Thyroid gland (tissue), 4 donors: Measurements from ENCODE around the gene CLNS1A. TPM values are rescaled to one million over a fixed set of nuclear protein-coding genes. Genes with fewer than 3 reads are reported as not detected.

Experiments
- DNase-seq, 2 donors: peaks; one replicate each; pipeline ENCODE4 v3.0.0-alpha.2; 2019
- H3K27ac ChIP-seq, 3 donors: fragments of 200-600 bp; sonication (generic); 1 replicate in 2 of 3; 2 replicates in 1 of 3; pipeline ENCODE4 v1.5.1; 2016 to 2019; ENCODE audit warnings: mild to moderate bottlenecking in 1 of 3, moderate library complexity in 1 of 3
- H3K27me3 ChIP-seq: fragments of 200-600 bp; sonication (generic); one replicate; pipeline ENCODE4 v1.5.1; 2019
- H3K36me3 ChIP-seq, 2 donors: fragments of 200-600 bp; sonication (generic); one replicate each; pipeline ENCODE4 v1.5.1; 2016 to 2019
- H3K4me1 ChIP-seq, 2 donors: fragments of 200-600 bp; sonication (generic); one replicate each; pipeline ENCODE4 v1.5.1; 2017 to 2019
- H3K4me3 ChIP-seq, 3 donors: fragments of 200-600 bp; sonication (generic); replicated peaks in 1 of 3; 1 replicate in 2 of 3; 2 replicates in 1 of 3; pipeline ENCODE4 v1.5.1; 2016; ENCODE audit warnings: mild to moderate bottlenecking in 1 of 3
- H3K9me3 ChIP-seq: fragments of 200-600 bp; sonication (generic); one replicate; pipeline ENCODE4 v1.5.1; 2017
- POLR2A ChIP-seq, 2 donors: fragments of 450-650 bp; IDR thresholded peaks; one replicate each; pipeline ENCODE4 v1.6.1; 2017; ENCODE audit warnings: antibody characterized with exemption in 2 of 2, mild to moderate bottlenecking in 2 of 2, moderate library complexity in 1 of 2
- WGBS, 2 donors: methylation state at CpG; one replicate each; pipeline ENCODE4 v1.1.5; 2017; 5-methylcytosine and 5-hydroxymethylcytosine counted together
- intact Hi-C: fragments of 100-400 bp; cut with DNase I; formaldehyde crosslinking; loops from one replicate; pipeline ENCODE4 v1.15.1; 2023
- small RNA-seq: library from RNA; depleted of rRNA; stranded (forward); fragments of <200 nt; gene quantifications from one replicate; pipeline ENCODE3, GENCODE V24; 2016
- total RNA-seq, 4 donors: library from RNA; depleted of rRNA; stranded (reverse); fragments of >200 nt; gene quantifications; one replicate each; pipeline ENCODE4 v1.2.3, GENCODE V29; 2016
- TF ChIP-seq, protein P1 (sequence below), 6 experiments: fragments of 200-600 bp in 3 of 6; fragments of 450-650 bp in 3 of 6; sonication (generic) in 3 of 6; IDR thresholded peaks; one replicate each; pipeline ENCODE4 v1.5.1; 2016 to 2019; ENCODE audit warnings: antibody characterized with exemption in 6 of 6, mild to moderate bottlenecking in 2 of 6, inconsistent platforms in 1 of 6, moderate library complexity in 1 of 6

Gene CLNS1A
- total RNA-seq, 4 donors from 2014 or later: 78.9 to 118 (median 90.7) TPM

DNA sequence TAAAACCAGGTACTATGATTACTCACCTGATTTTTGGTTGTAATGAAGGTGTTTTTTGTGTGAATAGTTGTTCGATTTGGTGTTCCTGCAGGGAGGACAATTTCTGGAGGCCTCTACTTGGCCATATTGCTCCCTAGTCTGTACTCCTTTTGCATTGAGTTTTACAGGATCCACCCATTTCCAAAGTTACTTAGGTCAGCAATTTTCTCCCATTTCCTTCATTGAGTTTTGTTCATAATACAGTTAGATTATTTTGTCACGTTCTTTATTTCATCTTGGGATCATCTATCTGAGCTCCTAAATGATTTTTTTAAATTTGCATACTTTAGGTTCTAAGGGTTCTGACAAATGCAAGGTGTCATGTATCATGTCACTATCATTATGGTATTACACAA lies 67.9 kb downstream of the CLNS1A start:
- H3K36me3 ChIP-seq: no peaks in the 10 kb centered on the region
- 89 to 90% methylated on average over 2 of the region's 2 CpGs for WGBS, 2 donors
- H3K9me3 ChIP-seq: no peaks in the 10 kb centered on the region
- intact Hi-C loops: no loop called here
- H3K27ac ChIP-seq: no peak overlapping the region
- H3K4me1 ChIP-seq: no peaks in the 10 kb centered on the region
- TF ChIP-seq POLR2A (IDR thresholded peaks at IDR 0.05): no peak
- TF ChIP-seq, protein P1, sequence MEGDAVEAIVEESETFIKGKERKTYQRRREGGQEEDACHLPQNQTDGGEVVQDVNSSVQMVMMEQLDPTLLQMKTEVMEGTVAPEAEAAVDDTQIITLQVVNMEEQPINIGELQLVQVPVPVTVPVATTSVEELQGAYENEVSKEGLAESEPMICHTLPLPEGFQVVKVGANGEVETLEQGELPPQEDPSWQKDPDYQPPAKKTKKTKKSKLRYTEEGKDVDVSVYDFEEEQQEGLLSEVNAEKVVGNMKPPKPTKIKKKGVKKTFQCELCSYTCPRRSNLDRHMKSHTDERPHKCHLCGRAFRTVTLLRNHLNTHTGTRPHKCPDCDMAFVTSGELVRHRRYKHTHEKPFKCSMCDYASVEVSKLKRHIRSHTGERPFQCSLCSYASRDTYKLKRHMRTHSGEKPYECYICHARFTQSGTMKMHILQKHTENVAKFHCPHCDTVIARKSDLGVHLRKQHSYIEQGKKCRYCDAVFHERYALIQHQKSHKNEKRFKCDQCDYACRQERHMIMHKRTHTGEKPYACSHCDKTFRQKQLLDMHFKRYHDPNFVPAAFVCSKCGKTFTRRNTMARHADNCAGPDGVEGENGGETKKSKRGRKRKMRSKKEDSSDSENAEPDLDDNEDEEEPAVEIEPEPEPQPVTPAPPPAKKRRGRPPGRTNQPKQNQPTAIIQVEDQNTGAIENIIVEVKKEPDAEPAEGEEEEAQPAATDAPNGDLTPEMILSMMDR (IDR thresholded peaks at IDR 0.05): no peak
- H3K27me3 ChIP-seq: no peaks in the 10 kb centered on the region
- no peak for DNase-seq
- H3K4me3 ChIP-seq: no peak overlapping the region

DNA sequence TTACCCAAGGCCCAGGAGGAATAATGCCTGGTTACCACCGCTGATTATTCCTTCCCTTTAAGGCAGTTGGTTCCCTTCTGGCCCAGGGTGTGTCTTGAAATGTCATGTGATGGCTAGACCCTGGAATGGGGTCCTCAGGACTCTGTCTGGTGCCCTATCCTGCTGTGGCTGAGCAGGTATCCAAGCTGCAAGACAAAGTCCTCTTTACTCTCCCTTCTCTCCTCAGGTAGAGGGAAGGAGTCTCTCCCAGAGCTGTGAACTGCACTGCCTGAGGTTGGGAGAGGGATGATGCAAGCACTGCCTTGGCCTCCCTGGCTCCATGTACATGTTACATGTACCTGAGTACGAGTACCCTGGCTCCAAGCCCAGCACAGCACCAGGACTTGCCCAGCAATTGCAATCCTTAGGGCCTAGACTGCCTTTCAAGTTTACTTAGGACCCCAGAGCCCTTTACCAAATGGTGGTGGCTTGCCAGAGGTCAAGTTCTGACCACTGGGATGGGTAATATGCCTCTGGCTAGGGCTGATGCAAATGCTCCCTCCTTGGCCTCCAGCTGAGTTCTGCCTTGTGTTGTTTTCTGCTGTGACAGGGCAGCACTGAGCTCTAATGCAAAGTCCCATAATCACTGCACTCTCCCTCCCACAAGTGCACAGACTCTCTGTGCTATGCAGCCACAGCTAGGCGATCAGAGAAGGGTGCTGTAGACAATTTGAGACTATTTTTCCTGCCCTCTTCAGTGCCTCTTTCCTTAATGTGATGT lies 68.5 kb downstream of the CLNS1A start:
- Histone ChIP-seq H3K27me3 (no peaks in the 10 kb centered on the region), H3K27ac (no peak overlapping the region), H3K4me1 (no peaks in the 10 kb centered on the region), H3K9me3 (no peaks in the 10 kb centered on the region), H3K36me3 (no peaks in the 10 kb centered on the region), H3K4me3 (no peak overlapping the region)
- intact Hi-C loops: no loop called here
- peak; percentile 11 to 27 for DNase-seq
- TF ChIP-seq POLR2A (IDR thresholded peaks at IDR 0.05): no peak
- TF ChIP-seq, protein P1 (IDR thresholded peaks at IDR 0.05): no peak
- WGBS, 2 donors: 66 to 82% methylated on average over 3 of the region's 3 CpGs

DNA sequence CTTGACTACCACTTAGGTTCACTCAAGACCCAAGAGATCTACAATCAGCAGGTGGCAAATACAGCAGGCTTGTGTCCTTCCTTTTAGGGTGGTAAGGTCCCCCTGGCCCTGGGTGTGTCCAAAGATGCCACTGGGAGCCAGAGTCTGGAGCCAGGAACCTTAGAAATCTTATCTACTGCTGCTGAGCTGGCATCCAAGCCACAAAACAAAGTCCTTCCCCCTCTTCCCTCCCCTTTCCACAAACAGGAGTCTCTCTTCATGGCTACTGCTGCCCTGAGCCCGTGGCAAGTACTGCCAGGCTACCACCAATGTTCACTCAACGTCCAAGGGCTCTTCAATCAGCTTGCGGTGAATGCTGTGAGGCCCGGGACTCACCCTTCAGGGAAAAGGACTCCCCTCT lies 69.3 kb downstream of the CLNS1A start:
- Histone ChIP-seq H3K27me3 (no peaks in the 10 kb centered on the region), H3K36me3 (no peaks in the 10 kb centered on the region), H3K4me3 (no peak overlapping the region), H3K9me3 (no peaks in the 10 kb centered on the region), H3K4me1 (no peaks in the 10 kb centered on the region), H3K27ac (no peak overlapping the region)
- no peak for TF ChIP-seq POLR2A (IDR thresholded peaks at IDR 0.05)
- TF ChIP-seq, protein P1 (IDR thresholded peaks at IDR 0.05): no peak
- 88 to 100% methylated on average over 2 to 4 of the region's 4 CpGs for WGBS, 2 donors
- intact Hi-C loops: no loop called here
- DNase-seq: no peak

Small RNA genes within 50 kb of the gene (small RNA-seq; reads per million reads assigned to genes)
- not detected for gene RNU7-59P

Other genes with a start within 250 kb of the CLNS1A start
- 100 to 1,000 TPM in 1 of 4 donors, 10 to 100 TPM in 3; 47.0 to 110 (median 84.0) TPM for gene PAK1, start 163.7 kb downstream of the CLNS1A start, total RNA-seq
- 1 to 10 TPM; 1.1 to 5.6 (median 3.1) TPM for gene AQP11, start 47.8 kb downstream of the CLNS1A start, total RNA-seq
- gene RSF1, start 182.9 kb upstream of the CLNS1A start, total RNA-seq: 10 to 100 TPM; 55.0 to 88.8 (median 65.8) TPM
- gene AAMDC, start 183.3 kb upstream of the CLNS1A start, total RNA-seq: 10 to 100 TPM; 33.6 to 60.5 (median 39.0) TPM